ENCODE data around the gene AUTS2.

Gene AUTS2

DNA sequence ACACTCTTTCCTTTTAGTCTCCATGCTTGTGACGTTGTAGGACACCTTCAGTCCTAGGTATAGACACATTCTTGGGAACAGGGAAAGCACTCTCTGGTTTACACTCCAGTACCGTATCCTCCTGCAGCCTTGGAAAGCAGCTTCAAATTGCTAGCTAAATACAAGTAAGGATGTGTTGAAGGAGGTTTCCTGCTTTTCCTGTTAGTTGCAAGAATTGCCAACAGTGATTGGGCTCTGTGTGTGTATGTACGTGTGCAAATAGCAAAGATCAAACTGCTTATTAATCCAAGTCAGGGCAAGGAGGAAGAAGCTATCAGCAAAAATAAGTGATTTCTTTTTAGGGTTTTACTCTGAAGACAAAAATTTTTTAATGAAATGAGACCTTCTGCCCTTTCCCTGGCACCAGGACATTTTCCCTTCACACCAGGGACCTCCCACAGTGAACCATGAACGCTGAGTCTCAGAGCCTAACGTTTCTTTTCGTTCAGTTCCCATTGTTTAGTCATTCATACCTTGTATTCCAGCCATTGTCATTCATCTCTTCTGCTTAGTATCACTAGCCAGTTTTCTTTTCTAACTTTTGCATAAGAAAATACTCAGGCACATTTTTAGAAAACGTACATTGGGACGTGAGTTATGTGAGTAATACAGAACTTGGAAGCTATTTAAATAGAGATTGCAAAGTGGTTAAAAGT lies 36.9 kb upstream of the AUTS2 start:
- Histone ChIP-seq H3K9ac (ENCODE audit: low read length) (no peak overlapping the region), H3K4me2 (ENCODE audit: low read depth, low read length, poor library complexity, severe bottlenecking) (no peak overlapping the region), H3K79me2 (ENCODE audit: insufficient read depth, low read length) (no peaks in the 10 kb centered on the region), H3K27me3 (ENCODE audit: low read length) (no peaks in the 10 kb centered on the region), H3K36me3 (ENCODE audit: low read length) (no peaks in the 10 kb centered on the region), H3K9me3 (ENCODE audit: insufficient read depth, low read length) (no peaks in the 10 kb centered on the region), H3K9me2 (replicated peaks; ENCODE audit: insufficient read depth, low read length) (no peaks in the 10 kb centered on the region), H3K27ac (ENCODE audit: low read depth, low read length) (no peak overlapping the region), H3F3A (ENCODE audit: insufficient read depth) (no peaks in the 10 kb centered on the region), H4K20me1 (ENCODE audit: low read depth, low read length) (no peaks in the 10 kb centered on the region), H2AFZ (ENCODE audit: low read depth, low read length, severe bottlenecking) (no peak overlapping the region), H3K4me3 (ENCODE audit: insufficient read depth, low read length, poor library complexity, severe bottlenecking) (no peak overlapping the region)
- TF ChIP-seq EZH2phosphoT487 (conservative IDR thresholded peaks at IDR 0.05; ENCODE audit: low read length) = no peak
- TF ChIP-seq CTCF (IDR thresholded peaks at IDR 0.05; ENCODE audit: insufficient read depth, low read length, poor library complexity, severe bottlenecking) = no peak

DNA sequence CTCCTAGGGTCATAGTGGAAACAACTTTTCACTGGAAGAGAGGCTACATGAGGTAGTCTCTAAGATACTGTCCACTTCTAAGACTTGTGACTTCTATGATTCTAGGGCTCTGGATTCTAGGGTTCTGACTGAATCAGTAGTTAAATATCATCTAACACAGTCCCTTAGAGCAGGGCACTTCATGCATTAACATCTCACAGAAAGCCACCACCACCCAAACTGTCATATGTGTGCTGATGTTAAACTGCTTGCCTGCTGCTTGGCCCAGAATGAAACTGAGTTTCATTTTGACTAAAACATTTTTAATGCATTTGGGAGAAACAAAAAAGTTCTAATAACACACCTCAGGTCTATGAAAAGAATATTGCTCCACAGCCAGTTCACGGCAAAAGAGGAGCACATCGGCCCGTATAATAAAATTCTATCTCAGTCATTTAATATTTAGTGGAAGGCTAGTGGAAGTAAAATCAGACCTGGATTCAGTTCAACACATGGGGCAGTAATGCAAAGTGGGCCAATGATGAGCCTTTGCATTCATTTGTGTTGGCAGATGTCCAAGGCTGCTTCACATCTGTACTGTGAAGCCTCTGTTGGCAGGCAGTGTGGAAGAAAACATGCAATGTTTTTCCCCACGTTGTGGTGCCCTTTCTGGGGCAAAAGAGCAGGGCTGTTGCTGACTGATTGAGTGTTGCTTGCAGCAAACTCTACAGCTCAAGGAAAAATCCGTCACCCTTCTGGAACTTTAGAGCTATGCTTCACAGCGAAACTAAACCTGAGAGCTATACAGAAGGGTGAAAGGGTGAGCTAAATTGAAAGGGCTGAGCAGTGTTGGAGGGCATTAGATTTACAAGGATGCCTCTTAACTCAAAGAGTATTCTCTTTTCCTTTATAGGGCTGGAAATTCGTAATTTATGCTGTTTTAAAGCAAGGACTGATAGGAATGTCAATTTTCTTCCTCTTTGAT lies 33.5 kb upstream of the AUTS2 start:
- Histone ChIP-seq H3K79me2 (ENCODE audit: insufficient read depth, low read length) (no peaks in the 10 kb centered on the region), H3K9me3 (ENCODE audit: insufficient read depth, low read length) (no peaks in the 10 kb centered on the region), H3K4me2 (ENCODE audit: low read depth, low read length, poor library complexity, severe bottlenecking) (peak overlapping the region; percentile 25), H3F3A (ENCODE audit: insufficient read depth) (no peaks in the 10 kb centered on the region), H3K27me3 (ENCODE audit: low read length) (no peaks in the 10 kb centered on the region), H3K36me3 (ENCODE audit: low read length) (no peaks in the 10 kb centered on the region), H3K27ac (ENCODE audit: low read depth, low read length) (no peak overlapping the region), H3K9me2 (replicated peaks; ENCODE audit: insufficient read depth, low read length) (no peaks in the 10 kb centered on the region), H2AFZ (ENCODE audit: low read depth, low read length, severe bottlenecking) (no peak overlapping the region), H3K9ac (ENCODE audit: low read length) (no peak overlapping the region), H3K4me3 (ENCODE audit: insufficient read depth, low read length, poor library complexity, severe bottlenecking) (no peak overlapping the region), H4K20me1 (ENCODE audit: low read depth, low read length) (no peaks in the 10 kb centered on the region)
- TF ChIP-seq EZH2phosphoT487 (conservative IDR thresholded peaks at IDR 0.05; ENCODE audit: low read length) = no peak
- no peak for TF ChIP-seq CTCF (IDR thresholded peaks at IDR 0.05; ENCODE audit: insufficient read depth, low read length, poor library complexity, severe bottlenecking)

GRCh38 chr7:69567800-69568199 lies 30.5 kb upstream of the AUTS2 start:
- TF ChIP-seq EZH2phosphoT487 (conservative IDR thresholded peaks at IDR 0.05; ENCODE audit: low read length) (no peak), CTCF (IDR thresholded peaks at IDR 0.05; ENCODE audit: insufficient read depth, low read length, poor library complexity, severe bottlenecking) (no peak)
- Histone ChIP-seq H3K79me2 (ENCODE audit: insufficient read depth, low read length) (no peaks in the 10 kb centered on the region), H3K36me3 (ENCODE audit: low read length) (no peaks in the 10 kb centered on the region), H3K9me2 (replicated peaks; ENCODE audit: insufficient read depth, low read length) (no peaks in the 10 kb centered on the region), H2AFZ (ENCODE audit: low read depth, low read length, severe bottlenecking) (no peak overlapping the region), H3K4me3 (ENCODE audit: insufficient read depth, low read length, poor library complexity, severe bottlenecking) (no peak overlapping the region), H3K27me3 (ENCODE audit: low read length) (no peaks in the 10 kb centered on the region), H3K27ac (ENCODE audit: low read depth, low read length) (no peak overlapping the region), H3K9me3 (ENCODE audit: insufficient read depth, low read length) (no peaks in the 10 kb centered on the region), H3K9ac (ENCODE audit: low read length) (no peak overlapping the region), H3K4me2 (ENCODE audit: low read depth, low read length, poor library complexity, severe bottlenecking) (no peak overlapping the region), H3F3A (ENCODE audit: insufficient read depth) (no peaks in the 10 kb centered on the region), H4K20me1 (ENCODE audit: low read depth, low read length) (no peaks in the 10 kb centered on the region)

Measured in SU-DHL-6 (cell line).